H54 (cell line): ENCODE results near the gene ENDOV.

Experiments
- DNase-seq: peaks from one replicate; pipeline ENCODE4 v3.0.0; 2011; ENCODE audit warnings: low spot score, mixed read lengths; ENCODE audit not compliant: insufficient read length
- FAIRE-seq: peaks from 3 replicates; lab custom pipeline; 2011; peaks lifted over from hg19 to GRCh38; lab: Jason Lieb, UNC
- POLR2A ChIP-seq: IDR thresholded peaks from 2 replicates; pipeline ENCODE4 v1.6.1; 2011; ENCODE audit warnings: low read depth, mild to moderate bottlenecking, low read length

Gene ENDOV

GRCh38 chr17:80482555-80483308 lies 67.8 kb downstream of the ENDOV start:
- FAIRE-seq (no peak), DNase-seq (no peak)
- no peak for TF ChIP-seq POLR2A

GRCh38 chr17:80485846-80486245 lies 70.9 kb downstream of the ENDOV start:
- FAIRE-seq = no peak
- no peak for DNase-seq
- no peak for TF ChIP-seq POLR2A

- no peak for FAIRE-seq
- TF ChIP-seq POLR2A = no peak
- DNase-seq = no peak
These were observed 71.7 kb downstream of the ENDOV start for GRCh38 chr17:80486692-80487091.

DNA sequence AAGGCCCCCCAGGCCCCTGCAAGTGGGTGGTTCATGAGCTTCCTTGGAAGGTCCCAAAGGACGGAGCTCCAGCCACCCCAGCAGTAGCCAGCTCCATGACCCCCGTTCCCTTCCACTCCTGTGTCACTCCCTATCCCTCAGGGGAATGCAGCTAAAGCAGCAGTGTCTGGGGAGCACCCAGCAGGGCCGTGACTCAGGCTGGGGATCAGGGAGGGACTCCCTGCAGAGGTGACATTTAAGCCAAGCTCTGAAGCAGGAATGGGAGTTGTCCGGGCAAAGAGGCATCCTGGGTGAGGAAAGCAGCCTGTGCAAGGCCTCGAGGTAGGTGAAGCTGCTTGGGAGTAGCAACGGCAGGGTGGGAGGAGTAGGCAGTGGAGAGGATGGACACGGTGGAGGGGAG lies 72.5 kb downstream of the ENDOV start:
- FAIRE-seq (no peak), DNase-seq (no peak)
- no peak for TF ChIP-seq POLR2A
